SIG-M5 treated with dmso at 0.1 percent for 504 hours (cell line): ENCODE results near the gene CPOX.

ENCODE experiments used
- DNase-seq: peaks from one replicate; lab custom pipeline; 2025; ENCODE audit not compliant: unreplicated experiment; lab: John Stamatoyannopoulos, UW

CPOX gene

GRCh38 chr3:98541695-98542094, 51.7 kb downstream of the CPOX start:
- DNase-seq, result no peak

GRCh38 chr3:98540346-98540745, 53.1 kb downstream of the CPOX start:
- DNase-seq, result no peak

- DNase-seq, result no peak
These were observed 56.9 kb downstream of the CPOX start for GRCh38 chr3:98536456-98537017.

GRCh38 chr3:98534734-98535133, 58.7 kb downstream of the CPOX start:
- no peak for DNase-seq

GRCh38 chr3:98534168-98534567, 59.2 kb downstream of the CPOX start:
- no peak for DNase-seq

GRCh38 chr3:98532709-98533571, 60.5 kb downstream of the CPOX start:
- no peak for DNase-seq

GRCh38 chr3:98532275-98532637, 61.2 kb downstream of the CPOX start:
- no peak for DNase-seq

- no peak for DNase-seq
These were observed 61.7 kb downstream of the CPOX start, which contains the start of gene GPR15 for GRCh38 chr3:98531622-98532274. Gene GPR15 (plus strand): TSS chr3:98531978. CDS start chr3:98532034, 56 bp downstream.

GRCh38 chr3:98530676-98531075, 62.7 kb downstream of the CPOX start:
- no peak for DNase-seq

GRCh38 chr3:98529856-98530459, 63.5 kb downstream of the CPOX start:
- no peak for DNase-seq
